KMS-11 (cell line): ENCODE measurements around the gene SLC22A6.

ENCODE experiments used
- H2AFZ ChIP-seq: fragments of 200-600 bp; sonication (generic); 2 replicates; pipeline ENCODE4 v1.6.1; 2016; ENCODE audit warnings: antibody characterized with exemption, mixed run types, low read depth
- H3K27ac ChIP-seq: fragments of 200-600 bp; sonication (generic); 2 replicates; pipeline ENCODE4 v1.6.1; 2016; ENCODE audit warnings: mild to moderate bottlenecking, mixed run types
- H3K27me3 ChIP-seq: fragments of 200-600 bp; sonication (generic); 2 replicates; pipeline ENCODE4 v1.6.1; 2017; ENCODE audit warnings: mild to moderate bottlenecking, low read depth, mixed run types, moderate library complexity; ENCODE audit not compliant: insufficient read depth
- H3K36me3 ChIP-seq: fragments of 200-600 bp; sonication (generic); 2 replicates; pipeline ENCODE4 v1.6.1; 2017; ENCODE audit warnings: mild to moderate bottlenecking, mixed run types; ENCODE audit not compliant: insufficient read depth
- H3K4me1 ChIP-seq: fragments of 200-600 bp; sonication (generic); 2 replicates; pipeline ENCODE4 v1.6.1; 2016; ENCODE audit warnings: mild to moderate bottlenecking, low read depth, mixed run types; ENCODE audit not compliant: poor library complexity, severe bottlenecking
- H3K4me2 ChIP-seq: fragments of 200-600 bp; sonication (generic); 2 replicates; pipeline ENCODE4 v1.7.0; 2016; ENCODE audit warnings: mild to moderate bottlenecking, mixed run types
- H3K4me3 ChIP-seq: fragments of 200-600 bp; sonication (generic); IDR thresholded peaks from 2 replicates; pipeline ENCODE4 v1.6.1; 2017; ENCODE audit warnings: low read depth, low read length, mixed read lengths; ENCODE audit not compliant: insufficient read depth
- H3K79me2 ChIP-seq: fragments of 200-600 bp; sonication (generic); 2 replicates; pipeline ENCODE4 v1.6.1; 2016; ENCODE audit warnings: low read depth, mixed run types; ENCODE audit not compliant: insufficient read depth
- H3K9ac ChIP-seq: fragments of 200-600 bp; sonication (generic); 2 replicates; pipeline ENCODE4 v1.6.1; 2016; ENCODE audit warnings: mild to moderate bottlenecking, mixed run types
- H4K20me1 ChIP-seq: fragments of 200-600 bp; sonication (generic); 2 replicates; pipeline ENCODE4 v1.6.1; 2016; ENCODE audit warnings: mild to moderate bottlenecking, mixed run types; ENCODE audit not compliant: insufficient read depth
- TF ChIP-seq, protein P1 (sequence below): fragments of 200-600 bp; sonication (generic); conservative IDR thresholded peaks from 2 replicates; pipeline ENCODE4 v1.6.1; 2017; ENCODE audit warnings: low read depth, mild to moderate bottlenecking, antibody characterized with exemption, low read length, moderate library complexity, mixed read lengths

The SLC22A6 gene

DNA sequence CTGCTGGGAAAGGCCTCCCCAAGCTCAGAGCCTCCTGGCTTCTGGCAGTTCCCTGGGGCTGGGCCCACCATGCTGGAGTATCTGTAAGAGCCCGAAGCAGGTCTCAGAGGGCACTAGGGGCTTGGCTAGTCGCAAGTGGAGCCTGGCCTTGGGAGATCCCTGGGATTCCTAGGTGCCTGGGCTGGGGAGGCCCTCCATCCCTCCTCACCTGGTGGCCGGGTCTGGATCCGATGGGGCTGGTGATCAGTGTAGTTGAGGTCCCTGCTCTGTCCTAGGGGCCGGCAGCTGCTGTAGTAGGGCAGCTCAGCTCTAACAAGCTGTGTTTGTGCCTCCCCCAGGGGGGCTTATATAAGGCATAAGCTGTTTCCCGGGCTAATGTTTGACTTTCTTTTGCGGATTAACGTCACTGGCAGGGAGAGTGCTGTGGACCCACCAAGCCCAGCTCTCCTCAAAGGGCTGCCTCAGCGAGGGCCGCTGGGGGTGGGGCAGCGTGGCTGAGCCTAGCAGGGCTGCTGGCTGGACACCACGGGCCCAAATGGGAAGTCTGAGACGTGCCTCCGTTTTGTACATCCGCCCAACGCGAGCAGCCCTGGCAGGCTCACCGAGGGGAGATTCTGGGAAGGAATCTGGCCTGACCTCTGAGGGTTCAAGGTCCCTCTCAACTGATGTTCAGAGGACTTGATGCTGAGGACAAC lies 30.9 kb upstream of the SLC22A6 start, which contains the start of gene SLC22A8:
TSS of gene SLC22A8 (minus strand) at position 321 of the 695 bp plus-strand sequence. CDS start 883 bp downstream, outside the sequence.
- Histone ChIP-seq H3K4me3 (no peak within 1 kb of the TSS), H3K27ac (no peak within 1 kb of the TSS), H4K20me1 (no peaks in the 10 kb centered on the region), H3K79me2 (no peaks in the 10 kb centered on the region), H3K36me3 (no peaks in the 10 kb centered on the region), H2AFZ (no peak within 1 kb of the TSS), H3K4me2 (no peak within 1 kb of the TSS), H3K27me3 (no peaks in the 10 kb centered on the region), H3K4me1 (no peaks in the 10 kb centered on the region), H3K9ac (no peak within 1 kb of the TSS)
- TF ChIP-seq, protein P1, sequence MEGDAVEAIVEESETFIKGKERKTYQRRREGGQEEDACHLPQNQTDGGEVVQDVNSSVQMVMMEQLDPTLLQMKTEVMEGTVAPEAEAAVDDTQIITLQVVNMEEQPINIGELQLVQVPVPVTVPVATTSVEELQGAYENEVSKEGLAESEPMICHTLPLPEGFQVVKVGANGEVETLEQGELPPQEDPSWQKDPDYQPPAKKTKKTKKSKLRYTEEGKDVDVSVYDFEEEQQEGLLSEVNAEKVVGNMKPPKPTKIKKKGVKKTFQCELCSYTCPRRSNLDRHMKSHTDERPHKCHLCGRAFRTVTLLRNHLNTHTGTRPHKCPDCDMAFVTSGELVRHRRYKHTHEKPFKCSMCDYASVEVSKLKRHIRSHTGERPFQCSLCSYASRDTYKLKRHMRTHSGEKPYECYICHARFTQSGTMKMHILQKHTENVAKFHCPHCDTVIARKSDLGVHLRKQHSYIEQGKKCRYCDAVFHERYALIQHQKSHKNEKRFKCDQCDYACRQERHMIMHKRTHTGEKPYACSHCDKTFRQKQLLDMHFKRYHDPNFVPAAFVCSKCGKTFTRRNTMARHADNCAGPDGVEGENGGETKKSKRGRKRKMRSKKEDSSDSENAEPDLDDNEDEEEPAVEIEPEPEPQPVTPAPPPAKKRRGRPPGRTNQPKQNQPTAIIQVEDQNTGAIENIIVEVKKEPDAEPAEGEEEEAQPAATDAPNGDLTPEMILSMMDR: no peak

DNA sequence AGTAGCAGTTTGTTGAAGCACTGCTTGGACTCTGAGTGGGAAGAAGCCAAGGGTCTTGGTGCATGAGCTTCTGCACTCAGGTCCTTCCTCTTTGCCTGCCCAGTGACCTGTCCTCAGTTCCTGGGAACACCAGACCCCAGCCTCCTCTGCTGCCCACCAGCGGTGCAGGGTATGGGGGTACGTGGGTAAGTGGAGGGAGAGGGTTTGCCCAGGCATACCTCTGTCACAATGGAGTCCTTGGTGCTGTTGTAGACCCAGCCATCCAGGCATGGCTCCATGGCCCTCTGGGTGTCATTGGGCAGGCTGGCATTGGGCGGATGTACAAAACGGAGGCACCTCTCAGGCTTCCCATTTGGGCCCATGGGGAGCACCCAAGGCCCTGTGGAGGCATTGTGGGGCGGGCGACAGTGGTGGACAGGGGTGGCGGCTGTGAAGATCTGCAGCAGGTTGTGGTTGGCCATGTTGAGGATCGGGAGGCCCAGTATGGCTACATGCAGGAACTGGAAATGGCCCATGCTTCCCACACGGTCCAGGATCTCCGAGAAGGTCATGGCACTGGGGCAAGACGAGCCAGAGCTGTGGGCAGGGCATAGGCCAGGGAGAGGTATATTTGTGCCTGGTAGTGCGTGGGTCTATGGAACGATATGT lies 29.8 kb upstream of the SLC22A6 start:
- TF ChIP-seq, protein P1: no peak

DNA sequence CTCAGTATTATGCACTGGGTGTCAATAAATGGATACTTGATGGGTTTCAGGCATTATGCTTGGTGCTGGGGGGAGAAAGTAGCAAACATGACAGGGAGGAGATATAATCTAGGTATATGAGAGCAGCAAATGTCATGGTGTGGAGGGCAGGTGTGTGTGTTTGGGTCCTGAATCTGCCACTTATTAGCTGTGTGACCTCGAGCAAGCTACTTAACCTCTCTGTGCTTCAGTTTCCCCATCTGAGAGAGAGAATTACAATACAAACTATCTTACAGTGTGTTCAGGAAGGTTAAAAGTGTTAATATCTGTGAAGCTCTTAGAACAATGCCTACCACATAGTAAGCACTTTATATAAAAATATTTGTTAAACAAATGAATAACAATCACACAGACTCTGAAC lies 28.1 kb upstream of the SLC22A6 start:
- no peaks in the 10 kb centered on the region for H3K36me3 ChIP-seq
- H3K4me1 ChIP-seq: no peaks in the 10 kb centered on the region
- H2AFZ ChIP-seq: no peak overlapping the region
- no peaks in the 10 kb centered on the region for H3K79me2 ChIP-seq
- H3K4me2 ChIP-seq: no peak overlapping the region
- no peaks in the 10 kb centered on the region for H3K27me3 ChIP-seq
- H3K9ac ChIP-seq: no peak overlapping the region
- H3K27ac ChIP-seq: no peak overlapping the region
- H3K4me3 ChIP-seq: no peak overlapping the region
- TF ChIP-seq, protein P1: no peak
- H4K20me1 ChIP-seq: no peaks in the 10 kb centered on the region

More for the DNA sequence above, 29.8 kb upstream of the SLC22A6 start:
- Histone ChIP-seq H3K36me3 (no peaks in the 10 kb centered on the region), H4K20me1 (no peaks in the 10 kb centered on the region), H3K27ac (no peak overlapping the region), H3K79me2 (no peaks in the 10 kb centered on the region), H3K4me1 (no peaks in the 10 kb centered on the region), H3K4me3 (no peak overlapping the region), H2AFZ (no peak overlapping the region), H3K27me3 (no peaks in the 10 kb centered on the region), H3K9ac (no peak overlapping the region), H3K4me2 (no peak overlapping the region)

DNA sequence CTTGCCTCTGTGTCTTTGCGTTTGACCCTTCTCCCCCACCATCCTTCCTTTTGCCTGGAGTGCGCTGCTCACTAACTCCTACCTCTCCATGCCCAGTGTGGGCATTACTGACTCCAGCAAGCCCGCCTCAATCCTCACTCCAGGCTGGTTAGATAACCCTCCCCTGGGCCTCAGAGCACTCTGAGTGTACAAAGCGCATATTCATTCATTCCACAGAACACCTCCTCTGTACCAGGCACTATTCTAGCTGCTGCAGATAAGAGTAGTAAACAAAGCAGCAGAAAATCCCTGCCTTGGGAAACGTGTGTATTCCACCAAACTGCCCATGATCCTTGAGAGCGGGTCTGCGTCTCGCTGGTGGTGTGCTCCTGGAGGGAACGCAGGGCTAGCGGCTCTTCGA lies 27.7 kb upstream of the SLC22A6 start:
- Histone ChIP-seq H3K27me3 (no peaks in the 10 kb centered on the region), H3K79me2 (no peaks in the 10 kb centered on the region), H3K4me2 (no peak overlapping the region), H2AFZ (no peak overlapping the region), H3K9ac (no peak overlapping the region), H3K4me1 (no peaks in the 10 kb centered on the region), H3K4me3 (no peak overlapping the region), H4K20me1 (no peaks in the 10 kb centered on the region), H3K36me3 (no peaks in the 10 kb centered on the region), H3K27ac (no peak overlapping the region)
- TF ChIP-seq, protein P1: no peak
